Activated CD4-positive, alpha-beta T cell treated with anti-CD3 and anti-CD28 coated beads, Interleukin-2, amount 50 U/mL, for 4 hours (primary cell): ENCODE measurements around the gene LRRTM4.

Experiments used
- DNase-seq, 2 experiments: peaks; one replicate each; pipeline ENCODE4 v3.0.0-alpha.2; 2020

Gene LRRTM4

DNA sequence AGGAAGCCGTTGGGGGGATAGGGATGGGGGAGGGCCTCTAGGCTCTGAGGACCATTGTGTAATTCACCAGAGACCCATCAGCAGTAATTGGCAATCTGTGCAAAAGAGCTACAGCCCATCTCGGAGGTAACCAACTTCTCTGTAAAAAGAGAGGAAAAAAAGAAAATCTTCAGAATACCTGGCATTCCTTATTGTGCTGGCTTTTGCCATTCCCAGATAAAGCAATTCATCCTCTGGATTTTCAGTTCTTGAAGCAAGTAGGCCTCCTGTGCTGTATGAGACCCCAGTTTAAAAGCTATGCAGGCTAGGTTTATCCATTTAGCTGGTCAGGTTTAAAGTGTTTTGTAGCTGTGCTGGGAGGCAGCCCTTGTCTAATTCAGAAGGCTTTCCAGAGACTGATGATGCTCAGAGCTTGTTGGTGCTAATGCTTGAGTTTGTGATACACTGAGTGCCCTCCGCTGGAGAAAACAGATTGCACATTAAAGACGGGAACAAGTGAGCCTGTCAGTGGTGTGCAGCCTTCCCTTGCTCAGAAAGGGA is at the start of gene LRRTM4:
TSS of gene LRRTM4 (minus strand) at position 446 of the 540 bp plus-strand sequence.
- no peak for DNase-seq

DNA sequence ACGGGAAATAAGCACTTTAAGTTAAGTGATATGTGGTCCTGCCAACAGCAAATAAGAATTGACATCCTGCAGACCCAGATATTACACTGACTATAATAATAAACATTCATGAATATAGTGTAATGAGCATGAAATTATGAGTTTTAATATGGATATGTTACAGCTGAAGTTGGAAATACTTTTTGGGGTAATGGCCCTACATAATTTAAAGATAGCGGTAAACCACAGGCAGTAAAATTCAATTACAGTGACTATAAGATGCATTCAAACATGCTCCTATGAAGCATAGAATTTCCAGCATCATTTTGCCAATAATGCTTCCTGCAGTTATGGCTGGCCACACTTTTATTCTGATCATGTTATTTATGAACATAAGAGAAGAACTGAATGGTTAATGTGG is 49.4 kb upstream of the LRRTM4 start:
- no peak for DNase-seq

DNA sequence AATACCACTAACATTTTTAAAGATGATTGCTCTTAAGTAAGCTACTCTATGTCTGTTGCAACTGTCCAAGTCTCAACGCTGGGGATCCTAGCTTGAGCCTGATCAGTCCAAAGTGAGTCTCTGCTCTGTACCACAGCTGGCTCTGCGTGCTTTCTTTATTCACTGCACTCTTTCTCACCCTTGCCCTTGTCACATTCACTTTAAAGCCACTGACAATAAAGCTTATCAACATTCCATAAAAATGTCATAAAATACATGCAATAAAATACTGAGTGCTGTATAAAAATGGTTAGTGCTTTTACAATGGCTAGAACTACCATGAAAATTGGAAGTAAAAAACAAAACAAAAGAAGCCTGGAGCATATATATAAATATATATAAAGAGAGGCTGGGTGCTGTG is 45.5 kb upstream of the LRRTM4 start:
- no peak for DNase-seq

DNA sequence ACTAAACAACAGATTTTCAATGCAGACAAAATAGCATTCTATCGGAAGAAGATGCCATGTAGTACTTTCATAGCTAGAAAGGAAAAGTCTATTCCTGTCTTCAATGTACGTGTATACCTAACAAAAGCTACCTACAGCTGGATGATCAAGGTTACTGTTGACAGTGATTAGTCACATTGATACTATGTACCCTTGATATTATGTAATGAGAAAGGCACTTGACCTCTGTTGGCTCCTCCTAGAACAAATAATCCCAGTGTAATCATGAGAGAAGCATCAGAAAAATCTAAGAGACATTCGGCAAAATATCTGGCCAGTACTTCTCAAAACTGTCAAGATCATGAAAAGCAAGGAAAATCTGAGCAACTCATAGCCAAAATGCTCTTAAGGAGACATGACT is 44.4 kb upstream of the LRRTM4 start:
- DNase-seq = no peak

DNA sequence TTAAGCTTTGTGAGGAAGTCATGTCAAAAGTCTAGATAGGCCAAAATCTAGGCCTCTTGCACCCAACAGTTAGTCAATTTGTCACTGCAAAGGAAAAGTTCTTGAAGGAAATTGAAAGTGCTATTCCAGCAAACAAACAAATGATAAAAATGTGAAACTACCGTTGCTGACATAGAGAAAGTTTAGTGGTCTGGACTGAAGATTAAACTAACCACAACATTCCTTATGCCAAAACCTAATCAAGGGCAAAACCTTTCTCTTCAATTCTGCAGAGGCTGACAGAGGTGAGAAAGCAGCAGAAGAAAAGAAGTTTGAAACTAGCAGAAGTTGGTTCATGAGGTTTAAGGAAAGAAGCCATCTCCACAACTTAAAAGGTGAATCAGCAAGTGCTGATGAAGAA is 44.0 kb upstream of the LRRTM4 start:
- no peak for DNase-seq

DNA sequence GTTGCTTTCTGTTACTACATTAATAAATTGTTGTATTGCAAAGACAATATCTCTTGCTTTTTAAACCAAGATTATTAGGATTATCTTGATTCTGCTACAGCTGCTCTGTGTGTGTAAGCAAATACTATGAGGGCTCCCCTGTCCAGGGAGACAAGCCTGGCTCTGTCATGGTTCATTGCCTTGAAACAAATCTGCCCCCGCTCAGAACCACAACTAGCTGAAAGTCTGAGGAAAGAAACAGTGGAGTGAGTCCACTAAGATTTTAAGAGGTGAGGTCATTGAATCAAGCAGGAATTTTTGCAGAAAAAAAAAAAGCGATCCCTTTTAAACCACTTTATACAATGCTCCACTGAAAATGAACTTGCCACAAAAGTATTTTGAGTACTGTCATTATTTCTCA is 30.8 kb upstream of the LRRTM4 start:
- DNase-seq = no peak

DNA sequence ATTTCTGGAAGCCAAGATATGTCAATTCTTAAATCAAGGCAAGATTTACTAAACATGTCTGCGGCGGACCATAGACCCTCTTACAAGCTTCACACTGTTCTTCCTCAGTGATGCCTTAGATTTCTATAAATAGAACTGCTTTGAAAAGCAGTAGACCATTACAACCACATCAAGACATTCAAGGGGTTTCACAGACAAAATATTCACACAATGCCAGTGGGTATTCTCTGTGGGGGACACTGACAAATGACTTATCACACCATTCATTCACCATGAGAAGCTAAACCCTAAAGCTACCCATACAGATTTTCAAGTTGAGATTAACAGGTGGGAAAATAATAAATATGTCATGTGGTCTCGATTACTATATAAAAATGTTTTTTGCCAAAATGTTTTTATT is 15.9 kb upstream of the LRRTM4 start:
- no peak for DNase-seq

DNA sequence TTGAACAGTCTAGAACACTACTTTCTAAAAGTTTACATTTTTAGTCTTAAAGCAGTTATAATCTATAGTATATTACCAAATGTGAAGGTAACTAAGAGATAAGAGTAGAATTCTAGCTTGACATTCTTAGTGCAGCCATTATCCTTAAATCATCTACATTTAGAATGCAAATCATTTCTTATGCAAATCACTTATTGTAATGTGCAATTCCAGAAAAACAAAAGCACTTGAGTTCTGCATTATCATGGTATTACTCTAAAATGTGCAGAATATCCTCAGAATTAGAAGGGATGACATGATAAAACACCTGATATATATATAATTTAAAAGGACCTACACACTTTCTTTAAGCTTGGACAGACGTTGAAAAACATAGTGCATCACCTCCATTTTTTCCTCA is 712 bp upstream of the LRRTM4 start:
- no peak for DNase-seq

DNA sequence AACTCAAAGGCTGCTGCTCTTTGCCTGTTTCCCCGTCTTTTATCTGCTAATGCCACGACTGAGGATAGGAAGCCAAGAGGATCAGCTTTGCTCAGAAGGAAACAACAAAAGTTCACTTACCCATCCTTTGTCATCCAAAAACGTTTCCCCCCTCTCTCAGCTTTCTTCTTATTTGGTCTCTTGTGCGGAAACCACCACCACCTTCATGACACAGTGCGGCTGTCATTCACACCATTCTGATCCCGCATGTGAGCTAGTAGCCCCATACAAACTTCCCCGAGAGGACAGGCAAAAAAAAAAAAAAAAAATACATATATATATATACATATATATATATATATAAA is 656 bp downstream of the LRRTM4 start:
- DNase-seq = no peak

DNA sequence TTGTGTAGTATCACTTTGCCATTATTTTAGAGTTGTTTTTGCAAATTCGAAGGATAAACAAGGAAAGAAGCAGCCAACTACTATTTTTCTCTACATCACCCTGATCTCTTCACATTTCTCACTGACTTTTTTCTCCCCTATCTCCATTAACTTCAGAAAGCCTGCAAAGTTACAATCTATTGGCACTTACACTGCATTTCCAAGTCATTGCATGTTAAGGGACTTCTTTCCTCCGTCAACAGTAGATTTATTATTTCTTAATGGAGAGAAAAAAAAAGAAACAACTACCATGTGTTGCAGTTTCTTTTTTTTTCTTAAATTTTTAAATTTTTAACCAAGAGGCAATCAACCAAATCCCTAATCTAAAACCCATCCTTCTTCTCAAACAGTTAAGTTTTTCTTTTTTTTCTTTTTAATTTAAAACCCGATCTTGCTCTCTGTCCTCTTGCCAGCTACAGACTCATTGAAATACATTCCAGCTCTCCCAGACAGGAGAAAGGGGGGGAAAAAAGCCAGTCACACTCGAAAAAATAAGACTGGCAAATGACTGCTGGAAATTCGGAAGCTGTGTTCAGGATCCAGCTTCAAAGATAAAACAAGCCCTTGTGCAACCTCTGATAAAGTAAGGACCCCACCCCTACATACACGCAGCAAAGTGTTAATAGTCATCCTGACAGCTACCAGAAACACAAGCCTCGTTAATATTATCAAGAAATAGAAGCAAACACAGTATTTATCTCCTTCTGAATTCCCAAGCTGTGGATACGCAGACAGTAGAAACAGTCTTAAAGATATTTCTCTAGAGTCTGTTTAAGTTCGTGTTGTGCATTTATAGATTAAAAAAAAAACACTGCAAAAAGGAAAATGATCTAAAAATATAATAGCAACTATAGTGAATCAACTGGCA is 1.3 kb downstream of the LRRTM4 start:
- DNase-seq = no peak

DNA sequence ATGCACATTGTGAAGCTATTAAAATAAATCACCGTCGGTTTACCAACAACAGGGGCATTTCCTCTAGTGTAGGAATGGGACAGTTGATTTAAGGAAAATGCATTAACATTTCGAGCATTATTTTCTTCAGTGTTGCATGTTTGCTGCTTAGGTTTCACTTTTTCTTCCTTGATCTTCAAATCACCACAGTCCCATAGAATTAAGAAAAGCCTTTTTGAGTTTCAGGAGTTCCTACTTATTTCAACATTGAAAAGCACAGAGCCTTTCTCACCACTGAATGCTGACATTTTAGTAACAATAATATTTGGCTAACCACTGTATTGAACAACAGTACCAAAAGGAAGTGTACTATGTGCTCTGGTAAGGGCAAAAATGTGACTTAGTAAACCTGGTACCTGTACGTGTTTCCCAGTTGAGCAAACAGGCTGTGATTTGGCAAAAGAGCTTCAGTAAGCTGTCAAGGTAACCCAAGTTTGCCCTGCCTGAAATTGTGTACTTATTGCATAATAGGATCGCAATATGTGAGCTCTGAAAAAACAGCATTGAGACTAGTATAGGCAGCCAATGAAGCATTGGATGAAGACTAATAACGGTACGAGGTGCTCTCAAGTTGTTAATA is 2.2 kb downstream of the LRRTM4 start:
- no peak for DNase-seq

DNA sequence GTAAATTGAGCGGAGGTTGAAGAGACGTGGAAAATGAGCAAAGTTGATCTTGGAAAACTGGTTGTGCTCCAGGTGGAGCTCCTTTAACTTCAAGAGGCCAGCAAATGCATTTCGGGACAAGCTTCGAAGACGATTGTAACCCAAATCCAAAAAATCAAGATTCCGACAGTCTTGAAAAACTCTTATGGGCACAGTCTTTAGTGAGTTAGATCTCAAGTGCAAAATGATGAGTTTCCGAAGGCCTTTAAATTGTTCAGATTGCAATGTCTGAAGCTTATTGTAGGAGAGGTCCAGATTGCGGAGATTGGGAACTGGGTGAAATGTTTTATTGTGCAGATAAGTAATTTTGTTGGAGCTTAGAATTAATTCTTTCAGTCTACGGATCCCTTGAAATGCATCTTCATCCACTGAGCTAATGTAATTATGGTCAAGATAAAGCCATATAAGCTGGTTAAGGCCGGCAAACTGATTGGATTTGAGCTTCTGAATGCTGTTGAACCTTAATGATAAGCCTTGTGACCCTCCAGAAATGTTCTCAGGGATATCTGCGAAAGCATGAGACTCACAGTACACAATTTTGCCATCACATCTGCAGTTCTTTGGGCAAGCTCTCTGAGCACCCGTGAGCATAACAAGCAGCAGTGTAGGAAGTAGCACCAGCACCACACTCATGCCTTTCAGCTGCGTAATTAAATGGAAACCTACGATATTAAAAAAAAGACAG is 2.9 kb downstream of the LRRTM4 start:
- no peak for DNase-seq

DNA sequence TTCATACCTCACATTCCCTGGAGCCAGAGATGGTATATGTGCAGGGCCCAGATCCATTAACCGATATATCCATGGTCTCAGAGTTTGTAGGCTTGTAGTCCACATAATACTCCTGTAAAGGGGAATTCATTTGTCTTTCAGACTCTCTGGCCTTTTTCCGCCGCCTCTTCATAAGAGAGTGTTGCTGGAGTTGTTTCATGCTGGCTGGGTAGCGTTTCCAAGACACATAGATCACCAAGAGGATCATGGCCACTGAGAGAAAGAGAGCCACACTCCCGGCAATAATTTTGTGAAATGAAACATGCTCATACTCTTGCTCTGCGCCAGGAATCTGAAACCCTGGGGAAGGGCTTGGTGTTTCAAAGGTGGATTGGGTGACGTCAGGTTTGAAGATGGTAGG is 3.9 kb downstream of the LRRTM4 start:
- no peak for DNase-seq

DNA sequence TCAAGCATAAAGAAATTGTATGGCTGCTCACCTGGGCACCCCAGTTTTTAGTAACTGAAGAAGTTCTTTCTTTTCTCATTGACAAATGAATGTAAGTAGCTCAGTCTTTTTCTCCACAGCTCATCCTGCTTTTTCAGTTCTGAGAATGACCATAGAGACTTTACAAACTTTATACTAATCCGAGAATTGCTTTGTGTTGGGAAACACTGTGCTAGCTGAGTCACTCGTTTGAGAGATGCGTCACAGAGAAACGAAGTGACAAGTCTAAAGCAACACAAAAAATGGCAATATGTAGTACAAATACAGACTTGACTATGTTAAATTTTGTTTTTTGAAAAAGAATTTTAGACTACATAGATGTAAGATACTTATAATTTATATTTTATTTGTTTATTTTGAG is 9.0 kb downstream of the LRRTM4 start:
- DNase-seq = no peak

DNA sequence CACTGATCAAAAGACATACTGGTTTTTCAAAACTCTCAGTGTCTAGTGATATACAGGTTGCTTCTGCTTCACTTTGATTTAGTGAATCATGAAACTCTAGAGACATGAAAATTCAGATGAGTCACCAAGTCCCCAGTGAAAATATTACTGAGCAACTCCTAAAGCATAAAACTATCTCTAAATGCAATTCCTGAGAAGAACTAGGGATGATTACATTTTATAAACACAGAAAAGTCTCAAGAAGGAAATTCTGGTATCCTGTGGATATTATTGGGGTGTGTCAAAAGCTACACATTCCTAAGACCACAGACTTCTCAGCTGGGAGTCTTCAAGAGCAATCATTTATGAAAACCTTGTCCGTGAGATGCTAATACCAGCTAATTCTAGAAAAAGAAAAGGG is 9.7 kb downstream of the LRRTM4 start:
- no peak for DNase-seq

DNA sequence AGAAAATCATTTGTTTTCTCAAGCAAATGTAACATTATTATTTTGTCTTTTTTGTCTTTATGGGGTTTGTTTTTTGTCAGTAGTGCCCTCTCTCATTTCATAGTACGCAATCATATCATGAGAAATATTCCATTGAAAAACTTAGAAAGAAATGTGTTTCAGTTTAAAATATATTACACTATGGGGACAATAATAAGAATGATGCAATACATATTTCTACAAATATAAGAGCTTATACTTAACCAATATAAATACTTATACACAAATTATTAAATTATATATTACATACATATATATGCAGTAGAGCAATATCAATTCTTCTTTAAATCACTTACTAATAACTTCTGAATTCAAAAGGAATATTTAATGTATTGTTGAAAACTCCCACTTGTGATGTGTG is 13.7 kb downstream of the LRRTM4 start:
- DNase-seq = no peak

DNA sequence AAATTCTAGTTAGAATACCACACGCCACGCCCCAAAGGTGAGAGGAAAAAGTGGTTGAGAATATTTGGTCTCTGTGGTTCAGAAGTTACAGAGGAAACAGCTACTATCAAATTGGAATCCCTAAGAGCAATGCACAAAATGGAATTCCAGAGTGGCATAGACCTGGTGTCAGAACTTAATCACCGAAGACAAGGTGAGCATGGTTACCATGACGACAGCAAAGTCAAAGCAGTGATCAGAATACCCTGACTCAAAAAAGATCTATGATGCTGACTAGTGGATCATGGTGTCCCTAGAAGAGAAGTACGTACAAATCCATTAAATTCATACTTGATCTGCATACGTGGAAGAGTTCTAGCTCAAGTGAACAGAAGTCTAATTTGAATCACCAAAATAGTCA is 14.5 kb downstream of the LRRTM4 start:
- no peak for DNase-seq

DNA sequence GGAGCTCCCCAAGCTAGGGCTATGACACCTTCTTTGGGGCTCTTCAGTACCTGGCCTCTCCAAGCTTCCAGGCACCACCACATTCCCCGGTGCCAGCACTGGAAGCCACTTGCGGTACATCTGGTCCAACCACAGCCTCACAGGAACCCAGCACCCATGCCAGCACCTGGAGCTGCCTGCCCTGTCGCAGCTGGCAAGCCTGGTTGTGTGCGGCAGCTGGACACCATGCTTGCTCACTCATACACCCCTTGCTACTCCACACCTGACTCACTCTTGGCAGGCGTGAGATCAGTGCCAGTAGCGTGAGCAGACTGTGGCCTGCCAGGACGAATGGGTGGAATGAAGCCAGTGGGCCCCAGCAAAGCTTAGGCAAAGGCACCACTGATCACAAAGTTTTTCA is 34.0 kb downstream of the LRRTM4 start:
- DNase-seq = no peak

DNA sequence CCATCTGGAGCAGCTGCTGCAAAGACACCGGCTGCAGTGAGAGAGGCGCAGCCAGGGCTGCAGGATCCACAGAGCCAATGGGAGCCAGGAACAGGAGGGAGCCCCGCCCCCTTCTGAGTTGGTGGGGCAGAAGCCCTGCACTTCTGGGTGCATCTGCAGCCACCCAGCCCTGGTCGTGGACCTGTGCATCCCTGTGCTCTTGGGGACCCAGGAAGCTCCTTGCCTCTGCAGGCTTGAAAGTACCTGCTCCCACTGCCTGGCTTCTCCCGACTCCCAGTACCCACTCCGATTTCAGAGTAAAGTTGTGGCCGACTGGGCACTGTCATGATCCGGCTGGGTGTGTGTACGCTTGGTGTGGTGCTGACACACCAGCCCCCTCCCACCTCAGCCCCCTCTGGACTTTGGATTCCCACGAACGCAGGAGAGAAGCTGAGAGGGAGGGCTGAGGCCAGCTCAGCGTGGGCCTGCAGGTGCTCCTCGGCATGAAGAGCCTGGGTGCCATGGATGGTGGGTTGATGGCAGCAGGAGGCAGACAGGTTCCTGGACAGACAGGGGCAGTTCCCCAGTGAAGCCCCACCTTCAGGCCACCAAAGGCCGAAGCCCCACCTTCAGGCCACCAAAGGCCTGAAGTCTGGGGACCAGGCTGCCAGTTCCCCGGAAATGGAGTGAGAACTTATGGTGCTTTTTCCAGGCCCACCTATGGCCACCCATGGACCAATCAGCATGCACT is 34.9 kb downstream of the LRRTM4 start:
- no peak for DNase-seq

DNA sequence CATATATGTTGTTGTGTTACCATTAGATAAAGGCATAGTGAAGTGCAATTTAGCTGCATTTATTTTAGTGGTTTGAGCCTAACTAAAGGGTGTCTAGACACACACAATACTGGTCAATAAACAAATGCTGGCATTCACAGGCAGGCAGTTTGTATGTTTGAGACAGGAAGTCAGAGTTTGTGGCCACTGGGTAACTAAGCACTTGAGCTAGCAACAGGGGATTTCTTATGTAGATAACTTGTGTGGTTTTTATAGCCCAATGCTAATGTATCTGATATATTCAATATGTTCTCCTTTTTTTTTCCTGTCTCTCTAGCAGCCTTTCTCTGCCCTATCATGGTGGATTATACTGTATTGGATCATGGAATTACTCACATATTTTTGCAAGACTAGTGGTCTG is 38.1 kb downstream of the LRRTM4 start:
- no peak for DNase-seq

DNA sequence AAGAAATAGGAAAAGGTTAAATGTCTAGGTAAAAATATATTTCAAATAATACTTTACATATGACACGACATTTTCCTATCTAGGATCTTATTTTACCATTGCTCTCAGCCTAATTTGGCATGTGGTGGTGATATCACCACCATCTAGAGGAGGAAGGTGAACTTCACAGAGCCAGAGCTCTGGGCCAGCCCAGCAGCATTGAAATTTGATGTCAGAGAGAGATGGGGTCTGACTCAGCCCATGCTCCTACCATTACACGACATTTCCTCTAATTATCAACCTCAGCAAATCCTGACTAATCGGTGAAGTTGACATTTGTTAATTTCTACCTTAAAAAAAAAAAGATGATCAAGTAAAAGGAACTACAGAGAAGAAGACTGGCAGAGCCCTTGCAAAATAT is 42.3 kb downstream of the LRRTM4 start:
- no peak for DNase-seq

DNA sequence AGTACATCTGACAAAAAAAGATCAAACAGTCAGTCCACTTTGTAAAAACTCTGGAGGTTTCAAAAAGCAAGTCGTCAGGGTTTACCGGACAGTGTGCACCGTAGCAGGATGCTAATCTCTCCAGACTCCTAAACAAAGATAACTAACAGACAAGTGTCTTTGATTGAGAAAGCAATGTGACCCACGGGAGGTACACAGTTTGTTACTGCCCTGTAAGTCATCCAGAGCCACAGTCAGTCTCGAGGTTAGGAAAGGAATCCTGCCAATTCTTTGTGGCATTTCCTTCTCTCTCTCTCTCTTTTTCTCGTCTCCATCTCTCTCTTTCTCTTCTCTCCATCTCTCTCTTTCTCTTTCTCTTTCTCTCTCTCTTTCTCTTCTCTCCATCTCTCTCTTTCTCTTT is 42.8 kb downstream of the LRRTM4 start:
- DNase-seq = no peak

DNA sequence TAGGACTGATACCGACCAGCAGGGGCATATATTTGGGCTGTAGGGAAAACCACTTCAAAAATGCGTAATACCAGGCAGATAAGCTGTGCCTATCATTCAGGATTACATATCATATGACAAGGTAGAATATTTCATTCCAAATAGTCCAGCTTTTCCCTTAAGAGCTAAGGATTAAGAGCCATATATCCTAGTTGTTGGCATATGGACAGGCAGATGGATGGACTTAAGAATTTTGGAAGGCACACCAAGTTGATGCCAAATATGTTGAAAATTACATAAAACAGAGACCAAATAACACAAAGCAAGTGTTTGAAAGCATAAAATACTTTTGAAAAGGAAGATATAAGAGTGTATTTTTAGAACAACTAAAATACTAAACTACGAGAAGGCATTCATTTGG is 52.1 kb downstream of the LRRTM4 start:
- no peak for DNase-seq
